Measurements from ENCODE around the gene INPP5K.
"Not testable (repeated sequence)": the region's sequence is repeated elsewhere in the genome, so short reads cannot be mapped to it uniquely, and the experiment has no call there.

INPP5K gene

GRCh38 chr17:1535737-1536136 is 19.3 kb upstream of the INPP5K start:
- POLR2A ChIA-PET: no interaction called here
- CTCF ChIA-PET: interaction anchor here (0.7 kb wide), 1 partner anchor 20 kb away, joined by 3 read pairs; no protein-coding TSS in a partner anchor
- no peak for TF ChIP-seq CTCF (IDR thresholded peaks at IDR 0.05; ENCODE audit: control extremely low read depth, extremely low read depth, low read depth, missing control alignments)
- DNase-seq (ENCODE audit: extremely low spot score): no peak

GRCh38 chr17:1533661-1534325 is 17.4 kb upstream of the INPP5K start:
- ChIA-PET CTCF (interaction anchor here (0.8 to 2.4 kb wide), 18 partner anchors 8 to 411 kb away, joined by 3 to 20 read pairs (median 4); no protein-coding TSS in a partner anchor), POLR2A (no interaction called here)
- no peak for DNase-seq (ENCODE audit: extremely low spot score)
- no peak for TF ChIP-seq CTCF (IDR thresholded peaks at IDR 0.05; ENCODE audit: control extremely low read depth, extremely low read depth, low read depth, missing control alignments)

GRCh38 chr17:1532836-1533602 is 16.6 kb upstream of the INPP5K start:
- peak; percentile 42 for DNase-seq (ENCODE audit: extremely low spot score)
- POLR2A ChIA-PET: no interaction called here
- TF ChIP-seq CTCF (IDR thresholded peaks at IDR 0.05; ENCODE audit: control extremely low read depth, extremely low read depth, low read depth, missing control alignments): peak; percentile 38
- CTCF ChIA-PET: interaction anchor here (0.7 to 2.4 kb wide), 24 partner anchors 9 to 411 kb away, joined by 3 to 20 read pairs (median 4); partner anchors contain the start of gene INPP5K

GRCh38 chr17:1529863-1530262 is 13.5 kb upstream of the INPP5K start:
- POLR2A ChIA-PET: no interaction called here
- TF ChIP-seq CTCF (IDR thresholded peaks at IDR 0.05; ENCODE audit: control extremely low read depth, extremely low read depth, low read depth, missing control alignments): no peak
- CTCF ChIA-PET: interaction anchor here (1.0 kb wide), 1 partner anchor 45 kb away, joined by 3 read pairs; no protein-coding TSS in a partner anchor
- no peak for DNase-seq (ENCODE audit: extremely low spot score)

- POLR2A ChIA-PET: interaction anchor here (0.5 kb wide), 1 partner anchor 12 kb away, joined by 4 read pairs; no protein-coding TSS in a partner anchor
- CTCF ChIA-PET; DNase-seq (ENCODE audit: extremely low spot score): not testable (repeated sequence)
Observed at GRCh38 chr17:1526876-1527275, 10.5 kb upstream of the INPP5K start.

GRCh38 chr17:1522626-1523025 is 6.2 kb upstream of the INPP5K start:
- DNase-seq (ENCODE audit: extremely low spot score): no peak
- TF ChIP-seq CTCF (IDR thresholded peaks at IDR 0.05; ENCODE audit: control extremely low read depth, extremely low read depth, low read depth, missing control alignments): no peak
- ChIA-PET CTCF (interaction anchor here (1.0 kb wide), 1 partner anchor 11 kb away, joined by 4 read pairs; no protein-coding TSS in a partner anchor), POLR2A (no interaction called here)

Data from GM10248 (cell line).